Measurements from ENCODE around the gene PPP2R2B.

DNA sequence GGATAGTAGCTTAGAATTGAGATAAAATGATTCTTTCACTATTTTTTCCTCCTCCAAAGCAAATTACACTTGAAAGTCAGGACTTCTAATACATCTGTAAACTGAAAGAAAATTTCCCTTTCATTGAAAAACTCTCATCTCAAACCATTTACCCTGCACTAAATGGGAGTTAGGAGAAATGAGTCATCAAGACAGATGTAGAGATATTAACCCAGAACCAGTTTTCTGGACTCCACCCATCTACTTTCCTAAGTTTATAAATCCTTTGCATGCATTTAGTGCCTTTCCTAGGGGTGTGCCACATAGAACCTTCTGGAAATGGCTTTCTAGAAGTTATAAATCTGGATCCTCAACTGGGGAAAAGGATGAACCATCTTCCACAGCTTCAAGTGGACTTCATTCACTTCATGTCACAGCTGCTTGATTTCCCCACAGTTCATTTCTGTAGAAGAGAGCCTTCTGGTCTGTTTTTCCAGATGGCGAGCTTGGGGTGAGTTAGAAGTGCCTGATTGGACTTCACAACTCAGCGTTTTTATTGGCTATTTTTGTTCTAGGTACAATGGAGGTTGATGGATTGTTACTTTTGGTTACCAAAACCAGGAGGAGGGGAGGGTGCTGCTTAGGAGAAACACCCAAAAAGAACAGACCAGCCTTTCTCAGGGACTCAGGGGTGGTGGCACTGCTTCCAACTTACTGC is 290.1 kb downstream of the PPP2R2B start:
- TF ChIP-seq, protein P1, sequence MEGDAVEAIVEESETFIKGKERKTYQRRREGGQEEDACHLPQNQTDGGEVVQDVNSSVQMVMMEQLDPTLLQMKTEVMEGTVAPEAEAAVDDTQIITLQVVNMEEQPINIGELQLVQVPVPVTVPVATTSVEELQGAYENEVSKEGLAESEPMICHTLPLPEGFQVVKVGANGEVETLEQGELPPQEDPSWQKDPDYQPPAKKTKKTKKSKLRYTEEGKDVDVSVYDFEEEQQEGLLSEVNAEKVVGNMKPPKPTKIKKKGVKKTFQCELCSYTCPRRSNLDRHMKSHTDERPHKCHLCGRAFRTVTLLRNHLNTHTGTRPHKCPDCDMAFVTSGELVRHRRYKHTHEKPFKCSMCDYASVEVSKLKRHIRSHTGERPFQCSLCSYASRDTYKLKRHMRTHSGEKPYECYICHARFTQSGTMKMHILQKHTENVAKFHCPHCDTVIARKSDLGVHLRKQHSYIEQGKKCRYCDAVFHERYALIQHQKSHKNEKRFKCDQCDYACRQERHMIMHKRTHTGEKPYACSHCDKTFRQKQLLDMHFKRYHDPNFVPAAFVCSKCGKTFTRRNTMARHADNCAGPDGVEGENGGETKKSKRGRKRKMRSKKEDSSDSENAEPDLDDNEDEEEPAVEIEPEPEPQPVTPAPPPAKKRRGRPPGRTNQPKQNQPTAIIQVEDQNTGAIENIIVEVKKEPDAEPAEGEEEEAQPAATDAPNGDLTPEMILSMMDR (IDR thresholded peaks at IDR 0.05; ENCODE audit: low read length), result no peak
- no peak for TF ChIP-seq EZH2phosphoT487 (IDR thresholded peaks at IDR 0.05; ENCODE audit: low read length)
- TF ChIP-seq EZH2 (optimal IDR thresholded peaks at IDR 0.05; ENCODE audit: low read depth, low read length), result no peak
